Measurements from ENCODE around the gene CDADC1. TPM values are rescaled to one million over a fixed set of nuclear protein-coding genes. Genes with fewer than 3 reads are reported as not detected.

CDADC1 gene
- total RNA-seq, 1 experiment from 2014 or later: 7.6 TPM

GRCh38 chr13:49319551-49319950 is 71.8 kb downstream of the CDADC1 start:
- intact Hi-C loops (cut with micrococcal nuclease): no loop called here
- Histone ChIP-seq H3K36me3 (ENCODE audit: control insufficient read depth in 1 of 2, insufficient read depth in 2 of 2, low read length in 2 of 2) (no peaks in the 10 kb centered on the region), H3K4me3 (replicated peaks in 1 of 2; ENCODE audit: low read depth in 1 of 2, low read length in 2 of 2) (no peak overlapping the region), H3K27ac (ENCODE audit: low read depth, low read length) (no peak overlapping the region), H3K9me2 (ENCODE audit: insufficient read depth) (no peaks in the 10 kb centered on the region), H3K4me1 (ENCODE audit: control insufficient read depth in 1 of 2, insufficient read depth in 2 of 2, low read length in 2 of 2) (peaks cover under 1 to 7% of the 10 kb centered on the region in 2 experiments; a peak in 3 of 4 replicates), H4K20me1 (ENCODE audit: insufficient read depth) (no peaks in the 10 kb centered on the region), H2AFZ (ENCODE audit: low read depth, low read length, poor library complexity, severe bottlenecking) (no peak overlapping the region), H3K9ac (ENCODE audit: low read length) (no peak overlapping the region), H3K27me3 (ENCODE audit: insufficient read depth, low read length) (no peaks in the 10 kb centered on the region), H3K4me2 (ENCODE audit: low read length) (no peak overlapping the region), H3K79me2 (ENCODE audit: insufficient read depth, low read length) (no peaks in the 10 kb centered on the region), H3K9me3 (ENCODE audit: control insufficient read depth in 1 of 2, insufficient read depth in 1 of 2, low read depth in 1 of 2, low read length in 2 of 2) (no peaks in the 10 kb centered on the region)
- RAD21 ChIA-PET (ENCODE audit: low non-redundant PET in 1 of 2, low total read pairs in 2 of 2, uncharacterized antibody in 2 of 2, unreplicated experiment in 2 of 2): no interaction called here
- no TSS peak for BruUV-seq (replicated peaks)
- POLR2A ChIA-PET: no interaction called here
- ATAC-seq: no peak
- no peak for DNase-seq (ENCODE audit: low read depth, low spot score)
- CTCF ChIA-PET: no interaction called here
- no peak for TF ChIP-seq POLR2A (IDR thresholded peaks at IDR 0.05; ENCODE audit: borderline replicate concordance, extremely low read depth, insufficient read depth, insufficient read length)
- no peak for TF ChIP-seq CBX3 (IDR thresholded peaks at IDR 0.05; ENCODE audit: low read depth)
- no peak for TF ChIP-seq ZFX (IDR thresholded peaks at IDR 0.05)
- no peak for TF ChIP-seq JUND (IDR thresholded peaks at IDR 0.05)

DNA sequence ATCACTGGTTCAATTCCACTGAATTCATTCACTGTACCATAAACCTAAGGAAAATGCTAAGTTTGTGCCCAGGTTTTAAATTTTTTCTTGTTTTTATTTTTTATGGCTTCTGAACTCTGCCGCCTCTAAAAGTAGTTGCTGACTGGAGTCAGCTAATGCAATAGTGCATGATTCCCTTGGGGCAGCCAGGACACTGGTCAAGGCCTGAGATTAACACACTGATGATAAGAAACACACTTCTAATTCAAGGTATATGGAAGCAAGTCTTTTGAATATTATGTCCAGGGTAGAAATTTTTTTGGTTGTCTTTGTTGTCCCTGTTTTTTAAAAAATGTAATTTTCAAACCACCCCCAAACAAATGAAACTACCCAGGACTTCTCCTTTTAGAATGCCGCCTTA is 72.2 kb downstream of the CDADC1 start:
- POLR2A ChIA-PET: no interaction called here
- CTCF ChIA-PET: no interaction called here
- BruUV-seq (replicated peaks): no TSS peak

More for the DNA sequence above, 72.2 kb downstream of the CDADC1 start:
- Histone ChIP-seq H3K4me3 (replicated peaks in 1 of 2; ENCODE audit: low read depth in 1 of 2, low read length in 2 of 2) (no peak overlapping the region), H3K27ac (ENCODE audit: low read depth, low read length) (no peak overlapping the region), H3K4me2 (ENCODE audit: low read length) (no peak overlapping the region), H3K36me3 (ENCODE audit: control insufficient read depth in 1 of 2, insufficient read depth in 2 of 2, low read length in 2 of 2) (no peaks in the 10 kb centered on the region), H3K79me2 (ENCODE audit: insufficient read depth, low read length) (no peaks in the 10 kb centered on the region), H3K9ac (ENCODE audit: low read length) (no peak overlapping the region), H3K9me3 (ENCODE audit: control insufficient read depth in 1 of 2, insufficient read depth in 1 of 2, low read depth in 1 of 2, low read length in 2 of 2) (no peaks in the 10 kb centered on the region), H3K4me1 (ENCODE audit: control insufficient read depth in 1 of 2, insufficient read depth in 2 of 2, low read length in 2 of 2) (peaks cover 0 to 3% of the 10 kb centered on the region in 2 experiments; a peak in 2 of 4 replicates), H3K27me3 (ENCODE audit: insufficient read depth, low read length) (no peaks in the 10 kb centered on the region), H2AFZ (ENCODE audit: low read depth, low read length, poor library complexity, severe bottlenecking) (no peak overlapping the region), H4K20me1 (ENCODE audit: insufficient read depth) (no peaks in the 10 kb centered on the region), H3K9me2 (ENCODE audit: insufficient read depth) (no peaks in the 10 kb centered on the region)
- intact Hi-C loops (cut with micrococcal nuclease): loop anchor here (10.0 kb wide), 1 partner anchor 1955 kb away; no protein-coding TSS in a partner anchor
- RAD21 ChIA-PET (ENCODE audit: low non-redundant PET in 1 of 2, low total read pairs in 2 of 2, uncharacterized antibody in 2 of 2, unreplicated experiment in 2 of 2): no interaction called here
- TF ChIP-seq ELF1 (IDR thresholded peaks at IDR 0.05; ENCODE audit: borderline replicate concordance, low read depth): no peak
- no peak for TF ChIP-seq TCF7L2 (IDR thresholded peaks at IDR 0.05; ENCODE audit: borderline replicate concordance, extremely low read depth, insufficient read depth, insufficient read length)
- no peak for TF ChIP-seq SRF (IDR thresholded peaks at IDR 0.05; ENCODE audit: low read depth)
- TF ChIP-seq JUND (IDR thresholded peaks at IDR 0.05): no peak
- no peak for TF ChIP-seq EZH2 (IDR thresholded peaks at IDR 0.05)
- TF ChIP-seq EZH2phosphoT487 (IDR thresholded peaks at IDR 0.05; ENCODE audit: borderline replicate concordance): no peak
- no peak for TF ChIP-seq FOSL1 (IDR thresholded peaks at IDR 0.05; ENCODE audit: low read depth)
- TF ChIP-seq EGR1 (IDR thresholded peaks at IDR 0.05; ENCODE audit: low read depth): no peak
- TF ChIP-seq POLR2AphosphoS5 (IDR thresholded peaks at IDR 0.05; ENCODE audit: low read depth, low read length): no peak
- TF ChIP-seq YY1 (IDR thresholded peaks at IDR 0.05; ENCODE audit: extremely low read depth, insufficient replicate concordance, low read depth, low read length): no peak
- TF ChIP-seq ZNF274 (IDR thresholded peaks at IDR 0.05; ENCODE audit: low read depth, low read length): no peak
- no peak for TF ChIP-seq REST (IDR thresholded peaks at IDR 0.05; ENCODE audit: low read depth)
- no peak for ATAC-seq
- no peak for DNase-seq (ENCODE audit: low read depth, low spot score)
